PC-9 (cell line): ENCODE results near the gene CMTM2. TPM values are rescaled to one million over a fixed set of nuclear protein-coding genes. Genes with fewer than 3 reads are reported as not detected.

Source experiments
- BruUV-seq: library from RNA; stranded (reverse); fragments of 400-500 nt; replicated peaks from 2 replicates; lab custom pipeline; 2021; lab: Mats Ljungman, UMichigan
- CTCF ChIA-PET: fragments of 300-600 bp; sonication (Branson Sonifier 250); formaldehyde crosslinking; loops from one replicate; lab custom pipeline; 2022; ENCODE audit warnings: antibody characterized with exemption; lab: Charles Lee
- POLR2A ChIA-PET: fragments of 300-600 bp; sonication (Branson Sonifier 250); formaldehyde crosslinking; loops from one replicate; lab custom pipeline; 2022; ENCODE audit warnings: antibody characterized with exemption; ENCODE audit not compliant: unreplicated experiment; lab: Charles Lee
- DNase-seq, 2 experiments: peaks; one replicate each; pipeline versions ENCODE4 v3.0.0 to v3.0.0-alpha.2; 2015 to 2022; ENCODE audit warnings: mixed read lengths in 1 of 2
- H2AFZ ChIP-seq: fragments of 200-600 bp; sonication (generic); 2 replicates; pipeline ENCODE4 v1.8.1; 2017; ENCODE audit warnings: antibody characterized with exemption
- H3F3A ChIP-seq: fragments of 200-600 bp; sonication (generic); 2 replicates; pipeline ENCODE4 v1.8.1; 2017; ENCODE audit warnings: antibody characterized with exemption, mild to moderate bottlenecking, low read depth; ENCODE audit not compliant: insufficient read depth
- H3K27ac ChIP-seq: fragments of 200-600 bp; sonication (generic); 2 replicates; pipeline ENCODE4 v1.6.1; 2016; ENCODE audit warnings: mixed run types
- H3K27me3 ChIP-seq: fragments of 200-600 bp; sonication (generic); 2 replicates; pipeline ENCODE4 v1.6.1; 2016; ENCODE audit warnings: low read depth, mixed run types; ENCODE audit not compliant: insufficient read depth
- H3K36me3 ChIP-seq: fragments of 200-600 bp; sonication (generic); 2 replicates; pipeline ENCODE4 v1.6.1; 2016; ENCODE audit warnings: low read depth, mixed run types
- H3K4me1 ChIP-seq: fragments of 200-600 bp; sonication (generic); replicated peaks from 2 replicates; pipeline ENCODE4 v1.6.1; 2016; ENCODE audit warnings: mixed run types; ENCODE audit not compliant: insufficient read depth
- H3K4me2 ChIP-seq: fragments of 200-600 bp; sonication (generic); 2 replicates; pipeline ENCODE4 v1.6.1; 2017; ENCODE audit warnings: mixed run types
- H3K4me3 ChIP-seq: fragments of 200-600 bp; sonication (generic); 2 replicates; pipeline ENCODE4 v1.6.1; 2016; ENCODE audit warnings: mixed run types
- H3K79me2 ChIP-seq: fragments of 200-600 bp; sonication (generic); 2 replicates; pipeline ENCODE4 v1.6.1; 2017; ENCODE audit warnings: low read depth, mixed run types
- H3K9me2 ChIP-seq: fragments of 200-600 bp; sonication (generic); 2 replicates; pipeline ENCODE4 v1.8.1; 2017; ENCODE audit warnings: mild to moderate bottlenecking; ENCODE audit not compliant: insufficient read depth
- H3K9me3 ChIP-seq: fragments of 200-600 bp; sonication (generic); 2 replicates; pipeline ENCODE4 v1.8.1; 2016; ENCODE audit warnings: low read depth; ENCODE audit not compliant: insufficient read depth
- H4K20me1 ChIP-seq: fragments of 200-600 bp; sonication (generic); 2 replicates; pipeline ENCODE4 v1.8.1; 2017; ENCODE audit not compliant: insufficient read depth
- CTCF ChIP-seq: fragments of 200-600 bp; sonication (generic); conservative IDR thresholded peaks from 2 replicates; pipeline ENCODE4 v1.6.1; 2017; ENCODE audit warnings: mixed run types, antibody characterized with exemption, mild to moderate bottlenecking, moderate library complexity
- EZH2 ChIP-seq: fragments of 200-600 bp; sonication (generic); IDR thresholded peaks from 2 replicates; pipeline ENCODE4 v1.8.0; 2017; ENCODE audit warnings: antibody characterized with exemption, low read depth
- intact Hi-C: fragments of 100-400 bp; cut with micrococcal nuclease; formaldehyde crosslinking; loops from one replicate; pipeline ENCODE4 v1.10.0; 2022; ENCODE audit not compliant: unreplicated experiment
- total RNA-seq: library from RNA; stranded (reverse); gene quantifications from 2 replicates; pipeline ENCODE4 v1.2.3, GENCODE V29; 2021

Gene CMTM2
- total RNA-seq, 1 experiment from 2014 or later, result not detected

- Histone ChIP-seq H3K79me2 (no peaks in the 10 kb centered on the region), H2AFZ (no peak overlapping the region), H3K36me3 (no peaks in the 10 kb centered on the region), H3K4me2 (no peak overlapping the region), H3K9me3 (no peaks in the 10 kb centered on the region), H3K4me3 (no peak overlapping the region), H3K4me1 (no peaks in the 10 kb centered on the region), H3K27ac (no peak overlapping the region), H4K20me1 (no peaks in the 10 kb centered on the region), H3K9me2 (no peaks in the 10 kb centered on the region), H3F3A (no peaks in the 10 kb centered on the region), H3K27me3 (no peaks in the 10 kb centered on the region)
- intact Hi-C loops, result no loop called here
- no peak for TF ChIP-seq CTCF
- TF ChIP-seq EZH2, result no peak
- DNase-seq, result no peak
- BruUV-seq, result no TSS peak
- CTCF ChIA-PET, result no interaction called here
- POLR2A ChIA-PET, result no interaction called here
Measured at GRCh38 chr16:66536525-66536924, 42.7 kb upstream of the CMTM2 start.

- ChIA-PET POLR2A (no interaction called here), CTCF (no interaction called here)
- Histone ChIP-seq H3K36me3 (no peaks in the 10 kb centered on the region), H2AFZ (no peak overlapping the region), H3K4me3 (no peak overlapping the region), H3K4me1 (no peaks in the 10 kb centered on the region), H3K27me3 (no peaks in the 10 kb centered on the region), H3K9me2 (no peaks in the 10 kb centered on the region), H4K20me1 (no peaks in the 10 kb centered on the region), H3K27ac (no peak overlapping the region), H3K9me3 (no peaks in the 10 kb centered on the region), H3F3A (no peaks in the 10 kb centered on the region), H3K79me2 (no peaks in the 10 kb centered on the region), H3K4me2 (no peak overlapping the region)
- no TSS peak for BruUV-seq
- TF ChIP-seq CTCF (no peak), EZH2 (no peak)
- DNase-seq, result no peak
- intact Hi-C loops, result no loop called here
Measured at GRCh38 chr16:66537236-66537635, 42.0 kb upstream of the CMTM2 start.

- H3K27me3 ChIP-seq, result no peaks in the 10 kb centered on the region
Measured at GRCh38 chr16:66538910-66539309, 40.4 kb upstream of the CMTM2 start.

More at GRCh38 chr16:66538910-66539309, 40.4 kb upstream of the CMTM2 start:
- CTCF ChIA-PET, result interaction anchor here (0.6 kb wide), 1 partner anchor 134 kb away, joined by 5 read pairs; no protein-coding TSS in a partner anchor
- Histone ChIP-seq H3K9me2 (no peaks in the 10 kb centered on the region), H2AFZ (no peak overlapping the region), H3K9me3 (no peaks in the 10 kb centered on the region), H3K36me3 (no peaks in the 10 kb centered on the region), H3K4me3 (no peak overlapping the region), H3K27ac (no peak overlapping the region), H3K79me2 (no peaks in the 10 kb centered on the region), H4K20me1 (no peaks in the 10 kb centered on the region), H3F3A (no peaks in the 10 kb centered on the region), H3K4me1 (no peaks in the 10 kb centered on the region), H3K4me2 (no peak overlapping the region)
- no peak for DNase-seq
- intact Hi-C loops, result no loop called here
- BruUV-seq, result no TSS peak
- POLR2A ChIA-PET, result no interaction called here
- TF ChIP-seq EZH2, result no peak
- TF ChIP-seq CTCF, result no peak
